ENCODE results near the gene SEMA3B. TPM values are rescaled to one million over a fixed set of nuclear protein-coding genes. Genes with fewer than 3 reads are reported as not detected.

The SEMA3B gene
- total RNA-seq, 2 donors from 2014 or later: 1.2 to 2.3 TPM

DNA sequence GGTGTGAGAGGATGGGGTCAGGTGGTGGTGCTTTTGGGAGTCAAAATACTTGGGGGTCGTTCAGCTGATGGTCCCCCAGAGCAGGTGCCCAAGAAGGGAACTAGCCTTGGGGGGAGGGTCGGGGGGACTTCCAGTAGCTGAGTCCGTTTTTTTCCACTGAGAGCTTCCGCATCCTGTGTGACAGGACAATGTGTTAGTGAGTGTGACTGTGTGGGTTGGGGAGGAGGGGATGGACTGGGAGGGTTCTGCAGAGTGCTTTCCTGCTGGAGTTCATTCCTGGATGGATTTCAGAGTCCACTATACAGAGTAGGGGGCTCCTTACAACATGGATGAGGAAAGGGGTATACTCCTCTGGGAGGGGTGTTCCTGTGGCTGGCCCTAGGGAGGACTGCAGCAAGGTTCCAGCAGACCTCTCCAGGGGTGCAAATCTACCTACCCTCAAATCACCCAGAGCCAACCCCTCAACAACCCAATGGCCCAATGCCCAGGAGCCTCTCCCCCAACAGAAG lies 54.2 kb downstream of the SEMA3B start:
- Mint-ChIP-seq H3K9me3 (no peaks in the 10 kb centered on the region), H3K4me3 (peak overlapping the region; percentile 88), H3K36me3 (ENCODE audit: low read depth) (peaks cover 13% of the 10 kb centered on the region), H3K4me1 (peaks cover 11% of the 10 kb centered on the region), H3K27ac (peak overlapping the region; percentile 25), H3K27me3 (no peaks in the 10 kb centered on the region)
- no peak for ATAC-seq (replicated peaks)

DNA sequence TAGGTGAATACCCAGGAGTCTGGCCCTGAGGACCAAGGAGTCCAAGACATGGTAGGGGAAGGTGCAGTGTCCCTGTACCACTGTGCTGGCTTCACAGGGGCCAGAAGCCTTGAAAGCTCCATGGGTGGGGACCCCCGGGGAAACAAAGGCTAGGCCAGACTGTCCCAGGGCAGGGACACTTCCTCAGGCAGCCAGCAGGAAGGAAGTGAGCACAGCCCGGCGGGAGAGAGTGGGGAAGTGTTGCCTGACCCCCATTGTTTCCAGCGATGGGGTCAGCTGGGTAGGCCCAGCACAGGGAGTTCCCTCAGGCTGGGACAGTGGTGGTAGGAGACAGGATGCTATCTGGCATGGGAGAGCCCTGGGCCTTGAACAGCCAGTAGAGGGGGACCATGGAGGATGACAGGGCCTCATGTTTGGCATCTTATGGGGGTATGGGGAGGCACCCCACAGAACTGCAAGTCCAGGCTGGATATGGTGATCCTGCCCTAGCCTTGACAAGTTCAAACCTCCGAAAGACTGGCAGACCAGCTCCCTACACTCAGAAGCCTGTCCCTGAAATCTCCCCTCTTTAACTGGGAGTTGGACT lies 54.8 kb downstream of the SEMA3B start:
- H3K9me3 Mint-ChIP-seq: no peaks in the 10 kb centered on the region
- peak overlapping the region; percentile 25 for H3K27ac Mint-ChIP-seq
- peaks cover 11% of the 10 kb centered on the region for H3K4me1 Mint-ChIP-seq
- no peaks in the 10 kb centered on the region for H3K27me3 Mint-ChIP-seq
- no peak for ATAC-seq (replicated peaks)
- no peak overlapping the region for H3K4me3 Mint-ChIP-seq
- peaks cover 19% of the 10 kb centered on the region for H3K36me3 Mint-ChIP-seq (ENCODE audit: low read depth)

DNA sequence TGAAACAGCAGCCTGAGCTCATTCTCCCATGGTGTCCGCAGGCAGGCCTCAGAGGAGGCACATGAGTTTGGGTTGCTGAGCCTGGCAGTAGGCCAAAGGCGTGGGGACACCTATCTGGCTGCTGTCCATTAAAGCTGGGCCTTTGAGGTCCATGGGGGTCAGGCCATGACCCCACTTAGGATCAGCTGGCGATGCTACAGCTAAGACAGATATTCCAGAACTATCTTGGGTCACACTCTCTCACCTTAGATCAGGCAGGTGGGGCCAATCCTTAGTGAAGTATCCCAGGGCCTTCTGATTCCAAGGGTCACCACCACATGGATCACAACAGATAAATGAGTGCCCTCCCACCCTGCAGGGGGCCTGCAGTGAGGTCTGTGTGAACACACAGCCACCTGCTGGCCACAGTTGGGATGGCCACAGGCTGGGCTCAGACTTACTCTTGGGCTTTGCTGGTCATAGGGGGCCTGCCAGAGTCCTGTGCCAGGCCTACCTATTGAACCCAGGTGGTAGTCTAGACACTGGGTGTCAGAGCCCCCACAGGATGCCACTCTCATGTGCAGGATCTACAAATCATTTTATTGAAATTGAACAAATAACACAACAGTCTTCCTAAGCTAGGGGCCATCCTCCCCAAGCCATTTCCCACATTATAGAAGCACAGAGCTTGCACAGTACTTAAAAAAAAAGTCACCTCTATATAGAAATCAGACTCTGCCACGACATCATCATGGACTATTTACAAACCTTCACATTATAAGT lies 55.6 kb downstream of the SEMA3B start:
- Mint-ChIP-seq H3K27me3 (no peaks in the 10 kb centered on the region), H3K9me3 (no peaks in the 10 kb centered on the region), H3K27ac (peak overlapping the region; percentile 4), H3K4me3 (no peak overlapping the region), H3K4me1 (peaks cover 6% of the 10 kb centered on the region), H3K36me3 (ENCODE audit: low read depth) (peaks cover 26% of the 10 kb centered on the region)
- no peak for ATAC-seq (replicated peaks)

DNA sequence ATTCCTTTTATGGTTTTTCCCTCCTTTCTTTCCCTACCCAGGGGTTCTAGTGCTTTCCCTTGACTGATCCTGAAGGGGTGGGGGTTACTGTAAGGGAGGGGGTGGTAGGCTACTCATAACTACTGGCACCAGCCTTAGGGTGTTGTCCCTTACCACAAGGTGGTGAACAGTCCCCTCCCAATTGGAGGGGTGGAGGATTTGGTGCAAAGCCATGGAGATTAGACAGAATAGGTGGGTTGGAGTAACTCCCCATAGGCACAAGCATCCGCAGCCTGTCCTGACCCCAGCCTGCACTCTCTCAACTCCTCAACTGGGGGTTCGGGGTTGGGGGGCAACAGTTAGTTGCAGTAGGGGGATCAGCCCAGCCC lies 56.1 kb downstream of the SEMA3B start:
- H3K27ac Mint-ChIP-seq: peak overlapping the region; percentile 4
- no peaks in the 10 kb centered on the region for H3K27me3 Mint-ChIP-seq
- peaks cover 31% of the 10 kb centered on the region for H3K36me3 Mint-ChIP-seq (ENCODE audit: low read depth)
- no peak for ATAC-seq (replicated peaks)
- H3K4me3 Mint-ChIP-seq: no peak overlapping the region
- H3K9me3 Mint-ChIP-seq: no peaks in the 10 kb centered on the region
- peaks cover 2% of the 10 kb centered on the region for H3K4me1 Mint-ChIP-seq

GRCh38 chr3:50325497-50326181 lies 56.7 kb downstream of the SEMA3B start:
- Mint-ChIP-seq H3K4me3 (peak overlapping the region; percentile 82), H3K9me3 (no peaks in the 10 kb centered on the region)

DNA sequence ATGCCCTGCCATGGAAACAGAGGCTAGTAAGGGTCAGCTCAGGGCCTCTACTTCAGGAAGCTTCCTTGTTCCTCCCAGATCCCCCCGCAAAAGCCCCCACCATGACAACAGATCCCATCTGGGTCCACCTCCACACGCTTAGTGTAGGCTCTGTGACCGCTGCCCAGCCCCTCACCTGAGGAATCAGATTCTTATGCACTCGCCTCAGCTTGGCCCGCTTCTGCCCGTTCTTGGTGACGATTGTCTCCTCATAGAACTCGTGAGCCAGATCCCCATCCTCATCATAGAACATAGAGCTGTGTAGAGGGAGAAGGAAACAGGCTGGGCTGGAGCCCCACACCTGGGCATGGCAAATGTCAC lies 57.2 kb downstream of the SEMA3B start:
- H3K27ac Mint-ChIP-seq: no peak overlapping the region
- H3K9me3 Mint-ChIP-seq: no peaks in the 10 kb centered on the region
- H3K27me3 Mint-ChIP-seq: no peaks in the 10 kb centered on the region
- ATAC-seq (replicated peaks): no peak
- H3K4me1 Mint-ChIP-seq: no peaks in the 10 kb centered on the region
- peaks cover 42% of the 10 kb centered on the region for H3K36me3 Mint-ChIP-seq (ENCODE audit: low read depth)
- peak overlapping the region; percentile 82 for H3K4me3 Mint-ChIP-seq

More at GRCh38 chr3:50325497-50326181, 56.7 kb downstream of the SEMA3B start:
- peaks cover 37% of the 10 kb centered on the region for H3K36me3 Mint-ChIP-seq (ENCODE audit: low read depth)
- H3K27ac Mint-ChIP-seq: no peak overlapping the region
- no peaks in the 10 kb centered on the region for H3K4me1 Mint-ChIP-seq
- no peaks in the 10 kb centered on the region for H3K27me3 Mint-ChIP-seq
- ATAC-seq (replicated peaks): no peak

DNA sequence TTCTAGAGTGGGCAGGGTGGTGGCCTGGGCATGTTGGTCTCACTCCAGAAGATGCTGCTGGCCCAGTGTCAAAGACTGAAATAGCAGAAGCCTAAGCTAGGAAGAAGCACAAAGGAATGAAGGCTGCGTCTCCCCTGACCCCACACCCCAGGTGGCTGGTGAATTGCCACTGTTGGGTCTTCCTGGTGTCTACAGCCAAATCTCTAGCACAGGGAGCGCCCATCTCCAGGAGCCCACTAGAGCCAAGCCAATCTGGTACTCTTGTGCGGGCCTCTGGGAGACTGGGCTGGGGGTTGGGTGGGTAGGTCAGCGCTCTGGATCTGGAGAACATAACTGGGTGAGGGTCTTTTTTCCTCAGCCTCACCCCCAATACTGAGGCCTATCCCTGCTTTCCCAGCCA lies 58.2 kb downstream of the SEMA3B start:
- no peaks in the 10 kb centered on the region for H3K9me3 Mint-ChIP-seq
- H3K4me3 Mint-ChIP-seq: peak overlapping the region; percentile 82
- H3K27me3 Mint-ChIP-seq: no peaks in the 10 kb centered on the region
- H3K4me1 Mint-ChIP-seq: no peaks in the 10 kb centered on the region
- H3K27ac Mint-ChIP-seq: peak overlapping the region; percentile 87
- H3K36me3 Mint-ChIP-seq (ENCODE audit: low read depth): peaks cover 52% of the 10 kb centered on the region
- ATAC-seq (replicated peaks): no peak

Other genes starting within 250 kb of the SEMA3B start
- 100 to 1,000 TPM; 146 to 167 TPM for gene RBM5, start 180.2 kb upstream of the SEMA3B start, total RNA-seq
- gene SEMA3F, start 113.8 kb upstream of the SEMA3B start, total RNA-seq: 1 to 10 TPM in 1 of 2 donors, not detected in 1; 1.5 TPM
- gene GNAT1, start 77.5 kb upstream of the SEMA3B start, total RNA-seq: not detected
- under 1 TPM in 1 of 2 donors, not detected in 1; 0.71 TPM for gene SLC38A3, start 63.9 kb upstream of the SEMA3B start, total RNA-seq
- 100 to 1,000 TPM; 283 to 392 TPM for gene GNAI2, start 32.9 kb upstream of the SEMA3B start, total RNA-seq
- gene LSMEM2, start 9.9 kb downstream of the SEMA3B start, total RNA-seq: under 1 TPM in 1 of 2 donors, not detected in 1; 0.34 TPM
- 100 to 1,000 TPM in 1 of 2 donors, 10 to 100 TPM in 1; 59.2 to 139 TPM for gene IFRD2, start 23.3 kb downstream of the SEMA3B start, total RNA-seq
- gene HYAL3, start 30.3 kb downstream of the SEMA3B start, total RNA-seq: 10 to 100 TPM; 12.2 to 13.0 TPM
- 10 to 100 TPM; 24.4 to 37.8 TPM for gene NAA80, start 30.3 kb downstream of the SEMA3B start, total RNA-seq
- under 1 TPM in 1 of 2 donors, not detected in 1; 0.29 TPM for gene HYAL1, start 34.4 kb downstream of the SEMA3B start, total RNA-seq
- 1 to 10 TPM; 5.1 to 8.5 TPM for gene HYAL2, start 53.6 kb downstream of the SEMA3B start, total RNA-seq
- 10 to 100 TPM; 13.9 to 19.3 TPM for gene TUSC2, start 59.1 kb downstream of the SEMA3B start, total RNA-seq
- gene RASSF1, start 71.7 kb downstream of the SEMA3B start, total RNA-seq: 100 to 1,000 TPM in 1 of 2 donors, 10 to 100 TPM in 1; 85.8 to 139 TPM
- gene ZMYND10, start 76.6 kb downstream of the SEMA3B start, total RNA-seq: 10 to 100 TPM in 1 of 2 donors, 1 to 10 TPM in 1; 3.9 to 10.9 TPM
- gene NPRL2, start 81.6 kb downstream of the SEMA3B start, total RNA-seq: 10 to 100 TPM; 50.2 to 96.5 TPM
- gene CYB561D2, start 81.7 kb downstream of the SEMA3B start, total RNA-seq: 10 to 100 TPM; 35.6 to 40.8 TPM
- gene TMEM115, start 90.4 kb downstream of the SEMA3B start, total RNA-seq: 10 to 100 TPM; 14.3 to 21.9 TPM
- gene CACNA2D2, start 234.5 kb downstream of the SEMA3B start, total RNA-seq: 1 to 10 TPM in 1 of 2 donors, under 1 TPM in 1; 0.50 to 5.0 TPM